Measurements from ENCODE around the gene PDYN. TPM values are rescaled to one million over a fixed set of nuclear protein-coding genes. Genes with fewer than 3 reads are reported as not detected.
A peak's percentile ranks its signal among the peaks of the same experiment; 100 is the strongest.

The PDYN gene
- total and polyA plus RNA-seq, 5 donors from 2014 or later, result not detected

GRCh38 chr20:2023151-2023550, 29.3 kb upstream of the PDYN start:
- Mint-ChIP-seq H3K27me3 (peaks cover 12% of the 10 kb centered on the region), H3K4me1 (no peaks in the 10 kb centered on the region), H3K4me3 (no peak overlapping the region), H3K36me3 (no peaks in the 10 kb centered on the region), H3K27ac (no peak overlapping the region), H3K9me3 (peaks cover 0 to 6% (median 3%) of the 10 kb centered on the region in 7 donors)
- peak in 1 of 3 donors; percentile 10 for DNase-seq
- Histone ChIP-seq H3K36me3 (ENCODE audit: control insufficient read depth, insufficient read depth, low read length) (no peaks in the 10 kb centered on the region), H3K27ac (ENCODE audit: insufficient read depth, low read length, poor library complexity, severe bottlenecking) (no peak overlapping the region), H3K9me3 (ENCODE audit: control insufficient read depth in 2 of 2, low read length in 2 of 2) (peaks cover 3 to 9% of the 10 kb centered on the region in 2 experiments), H3K4me1 (ENCODE audit: control insufficient read depth, insufficient read depth, low read length, poor library complexity, severe bottlenecking) (no peaks in the 10 kb centered on the region), H3K27me3 (ENCODE audit: control insufficient read depth, insufficient read depth, low read length) (peaks cover 2% of the 10 kb centered on the region), H3K4me3 (ENCODE audit: low read depth, low read length) (no peak overlapping the region)
- no peak for ATAC-seq (ENCODE audit: low read depth in 2 of 2)

GRCh38 chr20:2022163-2022562, 28.3 kb upstream of the PDYN start:
- Histone ChIP-seq H3K27me3 (ENCODE audit: control insufficient read depth, insufficient read depth, low read length) (no peaks in the 10 kb centered on the region), H3K36me3 (ENCODE audit: control insufficient read depth, insufficient read depth, low read length) (no peaks in the 10 kb centered on the region), H3K9me3 (ENCODE audit: control insufficient read depth in 2 of 2, low read length in 2 of 2) (peaks cover 3 to 9% of the 10 kb centered on the region in 2 experiments), H3K4me3 (ENCODE audit: low read depth, low read length) (no peak overlapping the region), H3K27ac (ENCODE audit: insufficient read depth, low read length, poor library complexity, severe bottlenecking) (no peak overlapping the region), H3K4me1 (ENCODE audit: control insufficient read depth, insufficient read depth, low read length, poor library complexity, severe bottlenecking) (no peaks in the 10 kb centered on the region)
- Mint-ChIP-seq H3K27ac (no peak overlapping the region), H3K27me3 (peaks cover 22% of the 10 kb centered on the region), H3K36me3 (no peaks in the 10 kb centered on the region), H3K4me1 (no peaks in the 10 kb centered on the region), H3K4me3 (no peak overlapping the region), H3K9me3 (peaks cover 0 to 6% (median 2%) of the 10 kb centered on the region in 7 donors)
- ATAC-seq (ENCODE audit: low read depth in 2 of 2) (no peak), DNase-seq (no peak)

DNA sequence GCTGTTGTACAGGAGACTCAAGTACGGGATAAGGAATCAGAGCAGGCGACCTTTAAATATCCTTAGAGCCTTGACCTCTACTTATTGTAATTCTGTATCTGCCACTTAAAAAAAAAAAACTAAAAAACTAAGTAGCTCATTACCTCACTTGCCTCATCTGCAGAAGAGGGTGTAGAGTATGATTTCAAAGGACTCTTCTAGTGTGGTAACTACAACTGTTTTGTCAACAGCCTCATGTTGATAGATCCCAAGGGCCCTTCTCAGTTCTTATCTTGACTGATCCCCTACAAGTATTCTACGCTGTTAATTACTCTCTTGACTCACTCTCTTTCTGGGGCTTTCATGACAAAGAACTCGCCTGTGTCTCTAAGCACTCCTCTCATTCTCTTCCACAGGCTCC, 16.7 kb upstream of the PDYN start:
- Histone ChIP-seq H3K27ac (ENCODE audit: insufficient read depth, low read length, poor library complexity, severe bottlenecking) (no peak overlapping the region), H3K4me1 (ENCODE audit: control insufficient read depth, insufficient read depth, low read length, poor library complexity, severe bottlenecking) (no peaks in the 10 kb centered on the region), H3K36me3 (ENCODE audit: control insufficient read depth, insufficient read depth, low read length) (no peaks in the 10 kb centered on the region), H3K4me3 (ENCODE audit: low read depth, low read length) (no peak overlapping the region), H3K9me3 (ENCODE audit: control insufficient read depth in 2 of 2, low read length in 2 of 2) (no peaks in the 10 kb centered on the region), H3K27me3 (ENCODE audit: control insufficient read depth, insufficient read depth, low read length) (peaks cover 4% of the 10 kb centered on the region)
- H3K27me3 Mint-ChIP-seq, result peaks cover 21% of the 10 kb centered on the region
- H3K27ac Mint-ChIP-seq, result no peak overlapping the region
- peaks cover 0 to 5% (median 2%) of the 10 kb centered on the region in 7 donors for H3K9me3 Mint-ChIP-seq
- ATAC-seq (ENCODE audit: low read depth in 2 of 2) (no peak), DNase-seq (no peak)
- H3K4me1 Mint-ChIP-seq, result no peaks in the 10 kb centered on the region
- no peaks in the 10 kb centered on the region for H3K36me3 Mint-ChIP-seq
- H3K4me3 Mint-ChIP-seq, result no peak overlapping the region

GRCh38 chr20:2006452-2007361, 12.8 kb upstream of the PDYN start:
- peaks cover 0 to 5% (median 2%) of the 10 kb centered on the region in 7 donors for H3K9me3 Mint-ChIP-seq
- Histone ChIP-seq H3K4me1 (ENCODE audit: control insufficient read depth, insufficient read depth, low read length, poor library complexity, severe bottlenecking) (no peaks in the 10 kb centered on the region), H3K4me3 (ENCODE audit: low read depth, low read length) (no peak overlapping the region), H3K9me3 (ENCODE audit: control insufficient read depth in 2 of 2, low read length in 2 of 2) (no peaks in the 10 kb centered on the region), H3K36me3 (ENCODE audit: control insufficient read depth, insufficient read depth, low read length) (no peaks in the 10 kb centered on the region), H3K27me3 (ENCODE audit: control insufficient read depth, insufficient read depth, low read length) (peaks cover 4% of the 10 kb centered on the region), H3K27ac (ENCODE audit: insufficient read depth, low read length, poor library complexity, severe bottlenecking) (no peak overlapping the region)
- DNase-seq (peak in 2 of 3 donors; percentile 24 to 53), ATAC-seq (ENCODE audit: low read depth in 2 of 2) (no peak)
- H3K27me3 Mint-ChIP-seq, result peaks cover 12% of the 10 kb centered on the region
- no peaks in the 10 kb centered on the region for H3K36me3 Mint-ChIP-seq
- H3K4me1 Mint-ChIP-seq, result no peaks in the 10 kb centered on the region
- no peak overlapping the region for H3K4me3 Mint-ChIP-seq
- peak overlapping the region in 1 of 3 donors; percentile 45 for H3K27ac Mint-ChIP-seq

- H3K36me3 ChIP-seq (ENCODE audit: control insufficient read depth, insufficient read depth, low read length), result no peaks in the 10 kb centered on the region
- H3K27me3 Mint-ChIP-seq, result peaks cover 12% of the 10 kb centered on the region
- peaks cover 0 to 5% (median 2%) of the 10 kb centered on the region in 7 donors for H3K9me3 Mint-ChIP-seq
- DNase-seq, result peak in 2 of 3 donors; percentile 43 to 47
- no peak overlapping the region for H3K4me3 Mint-ChIP-seq
- H3K27me3 ChIP-seq (ENCODE audit: control insufficient read depth, insufficient read depth, low read length), result peaks cover 4% of the 10 kb centered on the region
- no peak for ATAC-seq (ENCODE audit: low read depth in 2 of 2)
- H3K27ac Mint-ChIP-seq, result no peak overlapping the region
- no peaks in the 10 kb centered on the region for H3K36me3 Mint-ChIP-seq
- H3K9me3 ChIP-seq (ENCODE audit: control insufficient read depth in 2 of 2, low read length in 2 of 2), result no peaks in the 10 kb centered on the region
- no peaks in the 10 kb centered on the region for H3K4me1 ChIP-seq (ENCODE audit: control insufficient read depth, insufficient read depth, low read length, poor library complexity, severe bottlenecking)
- no peaks in the 10 kb centered on the region for H3K4me1 Mint-ChIP-seq
- H3K27ac ChIP-seq (ENCODE audit: insufficient read depth, low read length, poor library complexity, severe bottlenecking), result no peak overlapping the region
- no peak overlapping the region for H3K4me3 ChIP-seq (ENCODE audit: low read depth, low read length)
Measured at GRCh38 chr20:2005831-2006426, 12.1 kb upstream of the PDYN start.

- DNase-seq (no peak), ATAC-seq (ENCODE audit: low read depth in 2 of 2) (no peak)
- Histone ChIP-seq H3K4me1 (ENCODE audit: control insufficient read depth, insufficient read depth, low read length, poor library complexity, severe bottlenecking) (no peaks in the 10 kb centered on the region), H3K36me3 (ENCODE audit: control insufficient read depth, insufficient read depth, low read length) (no peaks in the 10 kb centered on the region), H3K4me3 (ENCODE audit: low read depth, low read length) (no peak overlapping the region), H3K9me3 (ENCODE audit: control insufficient read depth in 2 of 2, low read length in 2 of 2) (no peaks in the 10 kb centered on the region), H3K27ac (ENCODE audit: insufficient read depth, low read length, poor library complexity, severe bottlenecking) (no peak overlapping the region), H3K27me3 (ENCODE audit: control insufficient read depth, insufficient read depth, low read length) (peaks cover 4% of the 10 kb centered on the region)
- H3K4me1 Mint-ChIP-seq, result no peaks in the 10 kb centered on the region
- H3K9me3 Mint-ChIP-seq, result peaks cover 0 to 5% (median 0%) of the 10 kb centered on the region in 7 donors
- H3K27me3 Mint-ChIP-seq, result peaks cover 12% of the 10 kb centered on the region
- no peak overlapping the region for H3K4me3 Mint-ChIP-seq
- H3K27ac Mint-ChIP-seq, result no peak overlapping the region
- H3K36me3 Mint-ChIP-seq, result no peaks in the 10 kb centered on the region
Measured at GRCh38 chr20:2005359-2005758, 11.5 kb upstream of the PDYN start.

DNA sequence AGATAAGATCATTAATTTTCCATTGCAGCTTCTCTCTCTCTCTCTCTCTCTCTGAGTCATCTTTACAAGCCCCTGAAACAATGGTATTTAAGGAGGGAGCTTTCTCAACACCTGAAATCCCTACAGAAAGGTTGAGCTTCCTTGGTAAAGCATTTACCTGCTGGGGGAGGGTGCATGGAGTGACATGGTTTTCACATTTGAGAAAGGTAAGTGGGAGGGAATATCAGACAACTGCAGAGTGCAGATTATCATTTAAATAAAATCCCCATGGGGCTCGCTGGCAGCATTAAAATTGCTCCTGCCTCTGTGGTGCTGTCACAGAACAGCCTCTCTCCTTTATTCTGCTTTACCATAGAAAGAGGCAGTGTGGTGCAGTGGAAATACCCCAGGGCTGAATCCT, 10.3 kb upstream of the PDYN start:
- DNase-seq, result no peak
- H3K36me3 ChIP-seq (ENCODE audit: control insufficient read depth, insufficient read depth, low read length), result no peaks in the 10 kb centered on the region
- no peak for ATAC-seq (ENCODE audit: low read depth in 2 of 2)
- peaks cover 12% of the 10 kb centered on the region for H3K27me3 Mint-ChIP-seq
- H3K27me3 ChIP-seq (ENCODE audit: control insufficient read depth, insufficient read depth, low read length), result peaks cover 4% of the 10 kb centered on the region
- no peaks in the 10 kb centered on the region for H3K9me3 ChIP-seq (ENCODE audit: control insufficient read depth in 2 of 2, low read length in 2 of 2)
- no peak overlapping the region for H3K27ac ChIP-seq (ENCODE audit: insufficient read depth, low read length, poor library complexity, severe bottlenecking)
- H3K4me1 Mint-ChIP-seq, result no peaks in the 10 kb centered on the region
- no peaks in the 10 kb centered on the region for H3K4me1 ChIP-seq (ENCODE audit: control insufficient read depth, insufficient read depth, low read length, poor library complexity, severe bottlenecking)
- no peak overlapping the region for H3K4me3 ChIP-seq (ENCODE audit: low read depth, low read length)
- H3K27ac Mint-ChIP-seq, result no peak overlapping the region
- H3K36me3 Mint-ChIP-seq, result no peaks in the 10 kb centered on the region
- H3K9me3 Mint-ChIP-seq, result peaks cover 0 to 2% (median 0%) of the 10 kb centered on the region in 7 donors
- H3K4me3 Mint-ChIP-seq, result no peak overlapping the region

Data from CD4-positive, CD25-positive, alpha-beta regulatory T cell (primary cell).